ENCODE measurements around the gene MMP25.

Gene MMP25

DNA sequence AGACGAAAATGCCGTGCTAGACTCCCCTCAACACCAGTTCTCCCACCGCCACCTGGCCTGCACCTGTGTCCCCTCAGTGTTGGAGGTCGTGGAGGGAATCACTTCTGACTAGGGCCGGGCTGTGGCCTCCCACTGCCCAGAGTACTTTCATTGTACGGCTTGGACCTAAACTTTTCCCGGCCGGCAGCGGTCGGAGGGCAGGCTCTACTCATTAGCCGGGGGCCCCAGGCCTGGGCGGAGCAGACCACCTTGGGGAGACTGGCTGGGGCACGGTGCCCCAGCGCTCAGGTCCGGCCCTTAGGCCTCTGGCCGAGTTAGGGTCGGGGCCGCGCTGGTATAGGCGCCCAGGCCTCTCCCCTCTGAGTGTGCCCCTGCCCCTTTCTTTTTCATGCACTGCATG is 29.0 kb upstream of the MMP25 start:
- DNase-seq, result no peak

DNA sequence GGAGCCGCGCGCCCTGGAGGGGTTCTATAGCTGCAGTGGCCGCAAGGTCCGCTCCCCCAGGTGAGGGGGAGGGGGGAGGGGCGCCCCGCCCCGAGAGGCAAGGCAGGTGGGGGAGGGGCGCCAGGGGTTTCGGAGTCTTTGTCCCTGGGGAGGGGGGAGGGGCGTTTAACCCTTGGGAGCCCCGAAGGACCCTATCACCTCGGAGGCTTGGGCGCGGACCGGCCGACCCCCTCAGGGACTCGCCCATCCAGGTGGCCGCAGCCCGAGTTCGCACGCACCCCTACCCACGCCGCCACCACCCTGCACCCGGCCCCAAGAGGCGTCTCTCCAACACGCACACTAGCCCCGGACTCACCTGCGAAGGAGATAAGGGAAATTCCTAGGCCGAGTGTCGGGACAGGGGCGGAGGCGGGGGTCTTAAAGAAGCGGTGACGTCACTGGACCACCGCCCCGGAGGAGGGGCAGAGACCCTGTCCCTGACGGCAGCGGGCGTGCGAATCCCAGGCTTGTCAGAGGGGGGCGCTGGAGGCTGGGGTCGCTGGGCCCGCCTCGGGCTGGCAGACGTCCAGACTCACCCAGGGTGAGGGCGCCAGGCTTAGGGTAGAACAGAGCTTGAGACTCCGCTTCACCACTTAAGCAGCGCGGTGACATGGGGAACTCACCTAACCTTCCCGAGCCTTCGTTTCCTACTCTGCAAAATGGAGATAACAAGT is 28.4 kb upstream of the MMP25 start, which contains the start of gene CLDN6:
TSS of gene CLDN6 (minus strand) at position 390 of the 713 bp plus-strand sequence. CDS start 2,162 bp downstream, outside the sequence.
- DNase-seq, result peak; percentile 30

- no peak for DNase-seq
These were observed 26.6 kb upstream of the MMP25 start for GRCh38 chr16:3019594-3020246.

DNA sequence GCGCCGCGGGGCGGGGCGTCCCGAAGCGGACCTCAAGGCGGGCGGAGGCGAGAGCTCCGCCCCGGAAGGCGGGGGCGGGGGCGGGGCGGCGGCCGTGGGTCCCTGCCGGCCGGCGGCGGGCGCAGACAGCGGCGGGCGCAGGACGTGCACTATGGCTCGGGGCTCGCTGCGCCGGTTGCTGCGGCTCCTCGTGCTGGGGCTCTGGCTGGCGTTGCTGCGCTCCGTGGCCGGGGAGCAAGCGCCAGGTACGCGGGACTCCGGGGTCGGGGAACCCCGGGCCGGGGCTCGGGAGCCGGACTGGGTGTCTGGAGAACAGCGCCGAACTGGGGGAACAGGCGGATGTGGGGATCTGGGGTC is 26.1 kb upstream of the MMP25 start, which contains the start of gene TNFRSF12A:
TSS of gene TNFRSF12A (plus strand) at position 122 of the 357 bp plus-strand sequence. CDS start at position 152, 30 bp downstream.
- peak; percentile 92 for DNase-seq

GRCh38 chr16:3020604-3021448 is 25.5 kb upstream of the MMP25 start:
- no peak for DNase-seq

GRCh38 chr16:3021449-3022207 is 24.7 kb upstream of the MMP25 start:
- peak; percentile 76 for DNase-seq

GRCh38 chr16:3022208-3022683 is 24.1 kb upstream of the MMP25 start:
- DNase-seq, result peak; percentile 92

- no peak for DNase-seq
These were observed 23.5 kb upstream of the MMP25 start for GRCh38 chr16:3022684-3023414.

DNA sequence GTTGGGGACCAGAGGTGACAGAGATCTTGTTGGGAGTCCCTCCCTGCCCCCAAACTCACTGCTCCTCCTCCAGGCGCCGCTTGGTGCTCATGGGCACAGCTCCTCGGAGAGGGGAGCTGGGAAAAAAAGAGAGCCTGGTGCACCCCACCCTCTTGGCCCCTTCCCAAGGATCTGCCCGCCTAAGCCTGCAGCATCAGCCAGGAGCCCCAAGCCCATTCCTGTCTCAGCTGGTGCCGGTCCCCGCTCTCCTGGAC is 23.0 kb upstream of the MMP25 start:
- no peak for DNase-seq

GRCh38 chr16:3023669-3024478 is 22.5 kb upstream of the MMP25 start, which contains the start of the genes HCFC1R1 and THOC6:
HCFC1R1 (minus strand) TSS chr16:3023942; CDS start chr16:3023941, 1 bp downstream.
THOC6 (plus strand) TSS chr16:3024035; CDS start chr16:3024327, 292 bp downstream.
- peak; percentile 97 for DNase-seq

DNA sequence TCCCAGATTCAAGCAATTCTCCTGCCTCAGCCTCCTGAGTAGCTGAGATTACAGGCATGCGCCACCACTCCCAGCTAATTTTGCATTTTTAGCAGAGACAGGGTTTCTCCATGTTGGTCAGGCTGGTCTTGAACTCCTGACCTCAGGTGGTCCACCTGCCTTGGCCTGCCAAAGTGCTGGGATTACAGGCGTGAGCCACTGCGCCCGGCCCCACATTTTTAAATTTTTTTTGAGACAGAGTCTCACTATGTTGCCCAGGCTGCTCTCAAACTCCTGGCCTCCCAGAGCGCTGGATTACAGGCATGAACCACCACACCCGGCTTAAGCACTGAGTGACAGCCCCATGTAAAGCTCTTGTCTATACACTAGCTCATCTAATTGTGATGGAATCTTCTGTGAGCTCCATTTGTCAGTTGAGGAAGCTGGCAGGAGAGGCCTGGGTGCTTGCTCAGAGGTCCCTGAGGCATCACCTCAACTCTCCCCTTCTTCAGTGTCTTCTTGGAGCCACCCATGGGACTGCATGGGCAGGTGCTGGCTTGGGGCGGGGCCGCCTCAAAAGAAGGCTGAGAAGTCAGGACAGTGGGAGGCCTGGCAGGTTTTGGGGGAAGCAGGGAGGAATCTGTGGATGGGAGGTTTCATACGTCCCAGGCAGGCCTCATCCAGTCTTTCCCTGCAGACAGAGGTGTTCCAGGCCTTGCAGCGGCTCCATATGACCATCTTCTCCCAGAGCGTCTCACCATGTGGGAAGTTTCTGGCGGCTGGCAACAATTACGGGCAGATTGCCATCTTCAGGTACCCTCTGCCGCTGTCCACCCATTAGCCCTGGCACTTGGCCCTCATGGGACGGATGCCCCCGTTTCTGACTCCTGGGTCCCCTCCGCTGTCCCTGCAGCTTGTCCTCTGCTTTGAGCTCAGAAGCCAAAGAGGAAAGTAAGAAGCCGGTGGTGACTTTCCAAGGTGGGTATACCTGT is 21.0 kb upstream of the MMP25 start:
- DNase-seq, result no peak

DNA sequence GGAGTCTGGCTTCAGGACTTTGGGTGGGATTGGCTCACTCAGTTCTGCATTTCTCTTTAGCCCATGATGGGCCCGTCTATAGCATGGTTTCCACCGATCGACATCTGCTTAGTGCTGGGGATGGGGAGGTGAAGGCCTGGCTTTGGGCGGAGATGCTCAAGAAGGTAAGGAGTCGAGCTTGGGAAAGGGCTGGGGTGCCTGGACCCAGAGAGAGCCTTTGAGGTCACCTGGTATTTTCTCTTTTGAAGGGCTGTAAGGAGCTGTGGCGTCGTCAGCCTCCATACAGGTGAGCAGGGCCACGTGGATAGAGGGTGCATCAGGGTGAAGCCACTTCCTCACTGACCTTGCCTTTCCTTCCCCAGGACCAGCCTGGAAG is 20.4 kb upstream of the MMP25 start:
- no peak for DNase-seq

- no peak for DNase-seq
These were observed 19.5 kb upstream of the MMP25 start for GRCh38 chr16:3026609-3027488.

- no peak for DNase-seq
These were observed 18.9 kb upstream of the MMP25 start for GRCh38 chr16:3027489-3027795.

- peak; percentile 90 for DNase-seq
These were observed 18.2 kb upstream of the MMP25 start for GRCh38 chr16:3027983-3028715.

DNA sequence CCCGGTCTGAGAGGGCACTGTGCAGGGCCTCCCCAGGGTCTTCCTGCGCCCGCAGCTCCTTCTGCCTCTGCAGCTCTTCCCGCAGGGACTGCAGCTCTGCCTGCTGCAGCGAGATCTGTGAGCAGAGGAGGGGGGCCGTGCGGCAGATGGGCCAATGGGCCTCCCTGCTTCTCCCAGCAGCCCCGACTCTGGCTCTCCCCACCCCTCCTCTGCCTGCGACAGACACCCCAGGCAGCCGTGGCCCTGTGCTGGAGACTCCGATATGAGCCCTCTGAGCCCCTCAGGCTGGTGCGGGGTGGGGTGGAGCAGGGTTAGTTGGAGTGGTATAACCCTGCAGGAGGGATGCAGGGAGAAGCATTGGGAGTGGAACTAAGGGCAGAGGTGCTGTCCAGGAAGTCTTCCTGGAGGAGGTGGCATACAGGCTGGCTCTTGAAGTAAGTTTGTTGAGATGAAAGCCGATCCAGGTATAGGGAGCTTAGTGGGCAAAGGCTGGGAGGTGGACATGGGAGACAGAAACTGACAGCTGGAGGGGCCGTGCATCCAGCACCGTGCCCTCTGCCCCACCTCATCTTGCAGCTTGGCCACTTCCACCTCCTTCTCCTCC is 17.5 kb upstream of the MMP25 start:
- no peak for DNase-seq

- DNase-seq, result peak; percentile 50
These were observed 16.7 kb upstream of the MMP25 start for GRCh38 chr16:3029491-3030221.
